Stimulated activated CD4-positive, alpha-beta T cell treated with anti-CD3 and anti-CD28 coated beads, Interleukin-15, amount 100 ng/mL, for 1 hour (primary cell): ENCODE measurements around the gene SGIP1.

Experiments
- DNase-seq, 2 donors: peaks; one replicate each; pipeline ENCODE4 v3.0.0-alpha.2; 2020; ENCODE audit warnings: low read depth in 1 of 2, low spot score in 1 of 2

The SGIP1 gene

GRCh38 chr1:66599899-66600737 lies 66.2 kb downstream of the SGIP1 start:
- DNase-seq: no peak

- no peak for DNase-seq
Observed at GRCh38 chr1:66605419-66605997, 71.6 kb downstream of the SGIP1 start.

GRCh38 chr1:66606362-66607065 lies 72.6 kb downstream of the SGIP1 start:
- DNase-seq: no peak

GRCh38 chr1:66607458-66607857 lies 73.5 kb downstream of the SGIP1 start:
- DNase-seq: no peak

GRCh38 chr1:66613187-66613586 lies 79.2 kb downstream of the SGIP1 start:
- DNase-seq: no peak

GRCh38 chr1:66617362-66618184 lies 83.6 kb downstream of the SGIP1 start:
- no peak for DNase-seq

- DNase-seq: no peak
Observed at GRCh38 chr1:66618390-66618789, 84.4 kb downstream of the SGIP1 start.

GRCh38 chr1:66623812-66624211 lies 89.9 kb downstream of the SGIP1 start:
- no peak for DNase-seq

- DNase-seq: no peak
Observed at GRCh38 chr1:66624412-66625060, 90.6 kb downstream of the SGIP1 start.

GRCh38 chr1:66626261-66626660 lies 92.3 kb downstream of the SGIP1 start:
- DNase-seq: no peak

GRCh38 chr1:66628926-66629325 lies 95.0 kb downstream of the SGIP1 start:
- DNase-seq: no peak

GRCh38 chr1:66633159-66633558 lies 99.2 kb downstream of the SGIP1 start:
- DNase-seq: no peak

- DNase-seq: no peak
Observed at GRCh38 chr1:66637146-66637545, 103.2 kb downstream of the SGIP1 start.

- DNase-seq: no peak
Observed at GRCh38 chr1:66641891-66642473, 108.0 kb downstream of the SGIP1 start.

- no peak for DNase-seq
Observed at GRCh38 chr1:66642992-66643391, 109.0 kb downstream of the SGIP1 start.

- DNase-seq: no peak
Observed at GRCh38 chr1:66644331-66644730, 110.4 kb downstream of the SGIP1 start.

GRCh38 chr1:66648901-66649595 lies 115.1 kb downstream of the SGIP1 start:
- no peak for DNase-seq

GRCh38 chr1:66652556-66652955 lies 118.6 kb downstream of the SGIP1 start:
- no peak for DNase-seq

- no peak for DNase-seq
Observed at GRCh38 chr1:66654643-66655042, 120.7 kb downstream of the SGIP1 start.

GRCh38 chr1:66671455-66671854 lies 137.5 kb downstream of the SGIP1 start:
- no peak for DNase-seq
